Activated T-cell treated with anti-CD3 and anti-CD28 coated beads for 1 hour (primary cell): ENCODE measurements around the gene DOCK1.

Source experiments
- DNase-seq: peaks from one replicate; pipeline ENCODE4 v3.0.0-alpha.2; 2020; ENCODE audit warnings: low read depth

DOCK1 gene

DNA sequence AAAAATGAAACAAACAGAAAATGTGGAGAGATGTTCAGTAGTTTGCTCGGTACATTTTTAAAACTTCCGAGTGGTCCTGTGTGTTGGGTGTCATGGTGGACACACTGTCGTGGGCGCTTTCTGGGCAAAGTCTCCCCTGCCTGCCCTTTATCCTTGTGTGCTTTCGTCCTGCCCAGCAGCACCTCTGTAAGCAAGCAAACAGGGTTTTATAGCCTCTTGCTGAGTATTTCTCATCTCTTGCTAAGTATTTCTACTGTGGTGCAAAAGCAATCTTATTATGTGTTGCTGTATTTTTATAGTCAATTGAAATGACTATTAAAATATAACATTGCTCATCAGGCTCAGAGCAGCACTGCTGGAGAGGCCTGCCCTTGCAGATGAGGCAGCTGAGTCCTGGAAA lies 48.7 kb downstream of the DOCK1 start:
- DNase-seq: no peak

DNA sequence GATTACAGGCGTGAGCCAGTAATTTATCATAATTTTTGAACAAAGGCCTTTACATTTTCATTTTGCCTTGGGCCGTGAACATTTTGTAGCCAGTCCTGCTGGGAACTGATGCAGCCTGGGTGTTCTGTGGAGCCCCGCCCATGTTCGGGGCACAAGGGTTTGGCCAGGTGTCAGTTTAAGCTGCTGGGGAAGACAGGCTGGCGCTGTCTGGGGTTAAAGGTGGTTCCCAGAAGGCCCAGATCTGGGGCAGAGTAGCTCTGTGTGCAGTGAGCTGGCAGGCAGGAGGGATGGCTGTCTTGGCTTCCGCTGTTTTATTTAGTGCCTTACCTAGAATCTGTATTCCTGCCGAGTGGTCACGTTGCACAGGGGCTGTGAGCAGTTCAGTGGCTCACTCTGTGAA lies 50.2 kb downstream of the DOCK1 start:
- no peak for DNase-seq

DNA sequence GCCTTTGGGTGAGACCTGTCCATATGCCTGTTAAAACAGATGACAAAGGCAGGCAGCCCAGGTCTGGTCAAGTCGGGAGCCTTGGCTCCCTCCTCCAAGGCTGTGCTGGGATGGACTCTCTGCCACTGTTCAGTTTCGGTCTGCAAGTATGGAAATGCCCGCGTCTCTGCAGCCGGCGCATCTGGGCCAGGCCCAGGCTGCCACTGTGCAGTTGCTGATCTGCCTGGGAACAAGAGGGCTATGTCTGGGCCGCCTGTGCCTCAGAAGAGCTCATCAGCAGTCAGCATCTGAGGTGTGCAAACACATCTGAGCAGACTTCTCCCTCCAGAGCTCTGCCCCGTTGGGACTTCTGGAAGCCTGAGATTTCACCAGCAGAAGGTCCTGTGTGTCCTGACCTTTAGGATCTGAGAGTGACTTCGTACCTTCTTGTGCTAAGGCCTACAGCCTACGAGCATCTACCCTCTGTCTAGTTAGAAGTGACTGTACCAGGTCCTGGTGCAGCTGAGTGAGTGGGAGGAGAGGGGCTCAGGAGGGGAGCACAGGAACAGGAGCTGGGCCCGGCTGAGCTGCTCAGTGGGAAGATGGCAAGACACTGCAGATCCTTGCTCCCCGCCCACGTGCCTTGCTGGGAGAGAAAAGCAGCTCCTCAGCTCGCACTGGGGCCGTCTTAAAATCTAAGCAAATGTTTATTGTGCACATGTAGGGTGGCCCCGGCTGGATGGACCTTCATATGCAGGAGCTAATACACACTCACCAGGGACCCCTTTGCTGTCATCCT lies 50.9 kb downstream of the DOCK1 start:
- DNase-seq: no peak

DNA sequence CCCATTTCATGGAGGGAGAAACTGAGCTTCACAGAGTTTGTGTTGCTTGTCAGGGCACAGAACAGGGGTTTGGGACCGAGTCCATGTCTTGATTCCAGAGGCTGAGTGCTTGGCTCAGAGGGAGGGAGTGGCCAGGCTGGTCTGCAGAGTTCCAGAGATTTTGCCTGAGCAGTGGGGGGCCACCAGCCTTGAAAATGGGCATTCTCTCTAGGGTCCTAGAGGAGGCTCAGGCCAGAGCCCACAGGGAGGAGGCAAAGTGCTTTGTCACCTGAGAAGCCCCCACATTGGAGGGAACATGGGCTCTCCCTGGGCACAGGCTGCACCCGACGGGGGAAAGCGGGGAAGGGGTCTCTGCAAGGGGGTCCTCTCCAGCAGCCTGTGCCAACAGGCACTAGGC lies 51.5 kb downstream of the DOCK1 start:
- no peak for DNase-seq

DNA sequence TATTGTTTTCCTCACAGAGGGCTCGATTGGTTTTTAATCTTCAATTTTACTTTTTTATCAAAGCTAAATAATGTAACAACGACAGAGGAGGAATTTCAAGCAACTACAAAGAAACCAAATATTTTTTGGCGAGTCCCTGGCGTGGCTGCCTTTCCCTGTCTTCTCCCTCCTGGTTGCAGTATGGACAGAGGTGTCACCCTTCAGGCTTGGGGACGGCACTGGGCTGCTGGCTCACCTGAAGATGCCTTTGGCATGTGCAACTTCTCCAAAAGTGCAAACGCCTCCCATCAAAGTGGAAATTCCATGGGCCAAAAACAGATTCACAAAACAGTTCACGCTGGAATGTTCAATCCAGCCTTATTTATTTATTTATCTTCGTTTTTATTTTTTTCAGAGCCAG lies 51.9 kb downstream of the DOCK1 start:
- DNase-seq: no peak

DNA sequence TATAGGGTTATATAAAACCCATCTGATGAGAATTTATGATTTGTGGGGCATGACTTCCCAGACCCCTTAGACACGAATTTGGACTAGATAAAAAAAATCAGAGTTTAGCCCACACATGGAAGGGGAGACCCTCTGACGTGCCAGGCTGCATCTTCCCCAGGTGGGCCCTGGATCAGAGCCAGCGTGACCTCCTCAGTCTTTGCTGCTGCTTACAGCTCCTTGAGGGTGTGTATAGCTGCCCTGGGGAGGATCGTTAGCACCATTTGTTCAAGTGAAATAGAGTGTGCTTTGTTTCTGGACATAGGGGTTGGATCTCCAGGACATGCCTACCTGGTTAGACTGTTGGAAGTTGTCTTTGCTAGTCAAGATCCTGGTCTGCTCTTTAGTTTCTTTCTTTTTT lies 54.2 kb downstream of the DOCK1 start:
- no peak for DNase-seq

DNA sequence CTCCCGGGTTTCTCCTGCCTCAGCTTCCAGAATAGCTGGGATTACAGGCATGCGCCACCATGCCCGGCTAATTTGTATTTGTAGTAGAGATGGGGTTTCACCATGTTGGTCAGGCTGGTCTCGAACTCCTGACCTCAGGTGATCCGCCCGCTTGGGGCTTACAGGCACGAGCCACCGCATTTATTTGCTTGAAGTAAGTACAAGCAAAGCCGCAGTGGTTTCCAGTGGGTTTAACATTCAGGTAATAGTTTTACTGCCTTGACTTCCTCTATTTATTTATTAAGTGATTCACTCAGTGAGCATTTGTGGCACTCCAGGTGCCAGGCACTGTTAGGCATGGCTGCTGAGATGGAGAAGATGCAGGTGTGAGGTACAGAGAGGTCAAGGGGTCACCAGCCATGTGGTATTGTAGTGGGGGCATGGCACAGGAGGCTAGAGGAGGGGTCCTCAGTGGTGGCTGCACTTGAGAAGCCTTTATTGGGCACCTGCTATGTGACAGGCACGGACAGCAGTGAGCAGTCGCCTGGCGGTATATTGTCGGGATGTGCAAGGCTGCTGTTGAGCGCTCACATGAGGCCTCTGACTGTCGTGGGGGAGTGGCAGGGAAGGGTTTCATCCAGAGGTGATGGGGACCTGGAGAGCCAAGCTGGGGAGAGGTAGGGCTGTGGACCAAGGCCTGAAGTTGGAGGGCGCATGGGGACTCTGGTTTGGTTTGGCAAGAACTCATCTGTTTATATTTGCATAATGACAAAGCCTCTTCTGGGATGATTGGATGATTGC lies 54.9 kb downstream of the DOCK1 start:
- DNase-seq: no peak

DNA sequence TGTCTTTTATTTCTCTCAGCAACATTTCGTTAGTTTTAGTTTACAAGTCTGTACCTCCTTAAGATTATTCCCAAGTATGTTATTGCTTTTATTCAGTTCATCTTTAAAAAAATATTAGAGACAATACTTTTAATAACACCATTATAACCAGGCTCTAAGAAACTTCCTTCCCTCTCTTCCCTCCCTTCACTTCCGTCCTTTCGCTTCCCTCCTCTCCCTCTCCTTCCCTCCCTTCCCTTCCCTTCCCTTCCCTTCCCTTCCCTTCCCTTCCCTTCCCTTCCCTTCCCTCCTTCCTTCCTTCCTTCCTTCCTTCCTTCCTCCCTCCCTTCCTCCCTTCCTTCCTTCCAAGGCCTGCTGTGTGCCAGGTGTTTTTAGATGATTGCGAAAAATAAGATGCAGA lies 58.1 kb downstream of the DOCK1 start:
- no peak for DNase-seq

DNA sequence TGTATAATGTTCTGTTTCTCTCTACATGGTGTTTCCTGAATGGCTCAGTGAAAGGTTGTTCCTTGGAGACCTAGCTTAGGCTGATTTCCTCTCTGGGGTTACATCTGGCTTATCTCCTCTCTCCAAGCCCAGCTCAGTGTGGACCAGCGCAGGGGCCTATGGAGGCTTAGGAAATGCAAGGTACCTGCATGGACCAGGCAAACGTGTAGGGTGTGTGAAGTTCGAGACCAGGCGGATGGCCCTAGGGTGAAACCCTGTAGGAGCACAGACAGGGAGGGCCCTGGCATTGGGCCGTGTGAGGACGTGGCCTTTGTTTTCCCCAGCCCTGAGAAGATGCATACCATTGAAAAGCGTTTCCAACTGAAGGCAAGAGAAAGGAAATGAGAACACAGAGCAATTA lies 59.0 kb downstream of the DOCK1 start:
- no peak for DNase-seq

DNA sequence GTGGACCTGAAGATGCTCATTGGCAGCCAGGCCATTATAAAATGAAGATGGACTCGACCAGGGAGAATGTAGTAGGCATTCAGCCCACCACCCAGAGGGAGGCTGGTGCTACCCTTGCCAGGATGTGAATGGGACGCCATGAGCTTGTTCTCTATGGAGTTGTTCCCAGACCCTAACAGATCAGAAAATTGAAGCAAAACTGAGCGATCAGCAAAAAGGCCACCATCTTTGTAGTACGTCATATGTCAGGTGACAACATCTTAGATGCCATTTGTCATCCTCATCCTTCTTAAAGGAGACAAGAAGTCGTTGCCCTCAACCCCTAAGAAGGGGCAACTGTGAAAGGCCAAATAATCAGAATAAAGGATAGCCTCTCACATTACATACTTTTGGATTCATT lies 61.7 kb downstream of the DOCK1 start:
- no peak for DNase-seq

DNA sequence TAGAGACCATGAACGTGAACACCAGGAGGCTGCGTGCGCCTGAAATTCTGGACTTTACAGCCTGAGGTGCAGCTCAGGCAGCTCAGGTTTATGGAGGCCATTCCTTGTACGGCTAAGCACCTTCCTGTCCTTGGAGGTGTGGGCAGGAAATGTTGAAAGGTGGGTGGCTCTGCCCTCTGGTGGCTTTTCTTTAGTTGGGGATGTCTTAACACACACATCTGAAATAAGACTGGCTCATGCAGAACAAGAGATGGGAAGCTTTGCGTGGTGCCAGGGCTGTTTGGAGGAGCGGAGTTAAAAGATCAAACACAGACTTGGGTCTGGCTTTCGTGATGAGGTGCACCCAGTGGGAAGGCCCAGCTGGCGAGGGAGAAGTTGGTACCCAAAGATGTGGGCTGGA lies 64.1 kb downstream of the DOCK1 start:
- no peak for DNase-seq

DNA sequence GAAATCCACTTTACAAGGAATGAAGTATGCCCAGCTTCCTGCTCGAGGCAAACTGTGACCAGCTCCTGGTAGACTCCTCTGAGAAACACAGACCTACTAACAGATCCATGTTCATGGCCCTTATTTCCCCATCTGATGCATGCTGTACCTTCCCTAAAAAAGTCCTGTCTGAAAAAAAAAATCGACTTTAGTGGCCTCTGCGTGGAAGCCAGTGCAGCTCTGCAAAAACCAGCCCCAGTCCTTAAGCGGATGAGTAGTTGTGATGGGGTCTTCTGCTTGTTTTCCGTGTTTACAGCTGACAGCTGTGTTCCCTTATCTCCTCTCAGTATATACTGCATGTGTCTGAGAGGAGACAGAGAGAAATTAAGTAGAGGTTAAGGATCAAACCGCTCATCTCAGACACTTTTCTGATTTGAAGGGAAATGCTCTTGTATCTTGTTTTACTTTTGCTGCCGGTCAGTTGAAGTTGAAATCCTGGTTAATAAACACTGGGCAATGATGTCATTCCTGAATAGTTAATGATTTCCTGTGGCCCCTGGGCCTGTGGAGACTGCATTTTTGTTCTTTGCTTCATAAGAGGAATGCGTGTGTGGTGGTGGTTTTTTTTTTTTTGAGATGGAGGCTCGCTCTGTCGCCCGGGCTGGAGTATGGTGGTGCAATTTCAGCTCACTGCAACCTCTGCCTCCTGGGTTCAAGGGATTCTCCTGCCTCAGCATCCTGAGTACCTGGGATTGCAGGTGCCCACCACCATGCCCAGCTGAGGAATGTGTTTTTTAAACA lies 67.6 kb downstream of the DOCK1 start:
- no peak for DNase-seq

DNA sequence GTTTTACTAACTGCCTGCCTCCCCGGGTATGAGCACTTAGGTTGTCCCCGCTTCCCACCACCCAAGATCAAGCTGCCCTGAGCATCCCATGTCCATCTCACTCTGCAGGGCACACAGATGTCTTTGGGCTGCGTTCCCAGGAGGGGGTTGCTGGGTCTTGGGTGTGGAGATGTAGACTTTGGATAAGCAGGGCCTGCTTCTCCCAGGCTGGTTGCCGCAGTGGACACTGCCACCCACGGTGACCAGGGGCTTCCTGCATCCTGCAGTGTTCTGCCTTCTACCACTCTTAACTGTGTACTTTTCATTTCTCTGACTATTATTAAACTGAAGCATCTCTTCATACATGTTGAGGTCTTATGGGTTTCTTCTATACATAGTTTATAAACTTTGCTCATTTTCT lies 70.0 kb downstream of the DOCK1 start:
- DNase-seq: no peak

DNA sequence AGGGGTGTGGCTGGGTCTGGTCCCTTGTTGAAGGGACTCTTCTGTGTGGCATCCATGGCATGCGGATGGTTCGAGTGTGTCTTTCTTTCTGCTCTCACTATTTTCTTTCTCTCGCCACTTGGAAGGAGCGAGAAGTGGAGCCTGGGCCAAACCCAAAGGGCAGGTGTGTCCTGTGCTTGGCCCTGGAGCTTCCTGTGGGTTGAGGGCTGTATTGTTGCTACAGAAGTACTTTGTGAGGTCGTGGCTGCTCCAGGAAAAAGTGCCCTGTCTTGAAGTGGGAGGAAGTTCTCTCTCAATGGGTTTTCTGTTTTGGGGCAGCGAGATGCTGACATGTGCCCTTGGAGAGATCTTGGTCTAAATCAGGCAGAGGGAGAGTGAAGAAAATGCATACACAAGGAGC lies 72.0 kb downstream of the DOCK1 start:
- DNase-seq: no peak

DNA sequence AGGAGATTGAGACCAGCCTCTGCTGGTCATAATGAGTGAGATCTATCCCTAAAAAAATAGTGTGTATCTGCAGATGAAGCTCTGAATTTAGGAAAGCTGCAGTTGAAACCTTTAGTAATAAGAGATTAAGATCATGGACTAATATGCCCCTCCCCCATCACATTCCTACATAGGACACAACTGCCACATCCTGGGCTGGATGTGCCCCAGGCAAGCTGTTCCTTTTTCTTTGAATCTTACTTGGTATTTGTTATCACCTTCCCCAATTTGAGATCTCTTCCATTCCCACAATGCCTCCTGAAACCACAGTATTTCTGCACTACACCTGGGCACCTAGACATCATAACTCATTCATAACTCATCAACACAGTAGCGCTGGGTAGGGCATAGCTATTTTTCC lies 74.1 kb downstream of the DOCK1 start:
- DNase-seq: no peak

DNA sequence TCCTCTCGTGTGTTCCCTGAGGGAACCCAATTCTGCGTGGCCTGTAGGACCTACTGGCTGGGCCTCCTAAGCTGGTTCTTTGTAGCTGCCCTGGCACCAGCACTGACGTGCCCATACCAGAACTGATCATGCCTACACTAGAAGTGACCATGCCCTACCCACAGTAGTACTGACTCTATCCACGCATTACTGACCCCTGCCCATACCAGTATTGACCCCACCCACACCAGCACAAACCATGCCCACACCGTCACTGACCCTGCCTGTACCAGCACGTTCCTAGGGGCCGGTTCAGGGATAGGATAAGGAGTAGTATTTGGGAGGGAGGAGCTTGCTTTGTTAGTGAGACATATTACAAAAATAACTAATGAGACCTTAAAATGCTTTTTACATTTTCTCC lies 88.0 kb downstream of the DOCK1 start:
- DNase-seq: no peak

DNA sequence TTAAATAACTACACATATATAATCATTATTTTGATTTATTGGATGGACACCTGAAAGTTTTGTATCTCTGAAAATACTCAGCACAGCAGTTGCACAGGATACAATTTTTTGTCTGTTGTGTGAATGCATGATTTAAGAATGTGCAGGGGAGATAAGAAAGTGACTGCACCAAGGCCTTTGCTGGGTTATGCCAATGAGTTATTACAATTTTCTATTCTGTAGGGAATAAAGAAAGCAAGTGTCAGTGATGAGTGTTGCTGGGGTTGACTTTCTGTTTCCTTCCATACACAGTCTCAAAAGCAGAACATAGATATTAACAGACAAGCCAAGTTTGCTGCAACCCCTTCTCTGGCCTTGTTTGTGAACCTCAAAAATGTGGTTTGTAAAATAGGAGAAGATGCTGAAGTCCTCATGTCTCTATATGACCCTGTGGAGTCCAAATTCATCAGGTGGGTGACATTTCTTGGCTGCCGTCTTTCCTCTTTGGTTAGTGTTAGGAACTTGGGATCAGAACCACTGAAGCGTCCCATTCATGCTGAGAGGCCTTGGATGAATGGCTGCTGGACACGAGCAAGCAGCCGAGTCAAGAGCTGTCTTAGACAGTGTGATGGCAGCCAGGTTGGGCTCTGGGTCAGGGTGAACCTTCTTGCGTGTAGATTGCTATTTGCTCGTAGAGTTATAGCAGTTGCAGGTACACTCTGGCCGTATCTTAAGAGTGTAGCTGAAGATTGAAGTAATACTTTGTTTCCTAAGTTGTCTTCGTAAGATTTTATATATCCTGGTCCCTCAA lies 92.8 kb downstream of the DOCK1 start:
- DNase-seq: no peak

DNA sequence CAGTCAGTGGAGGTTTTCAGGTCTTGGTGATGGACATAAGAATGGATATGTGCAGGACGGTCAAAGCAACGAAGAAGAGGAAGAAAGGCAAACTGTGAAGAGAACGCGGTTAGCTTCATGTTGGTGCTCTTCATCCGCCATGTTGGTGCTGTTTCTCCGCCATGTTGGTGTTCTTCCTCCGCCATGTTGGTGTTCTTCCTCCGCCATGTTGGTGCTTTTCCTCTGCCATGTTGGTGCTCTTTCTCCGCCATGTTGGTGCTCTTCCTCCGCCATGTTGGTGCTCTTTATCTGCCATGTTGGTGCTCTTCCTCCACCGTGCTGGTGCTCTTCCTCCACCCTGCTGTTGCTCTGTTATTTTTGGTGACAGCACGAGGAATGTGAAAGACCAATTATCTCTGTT lies 95.4 kb downstream of the DOCK1 start:
- DNase-seq: no peak

DNA sequence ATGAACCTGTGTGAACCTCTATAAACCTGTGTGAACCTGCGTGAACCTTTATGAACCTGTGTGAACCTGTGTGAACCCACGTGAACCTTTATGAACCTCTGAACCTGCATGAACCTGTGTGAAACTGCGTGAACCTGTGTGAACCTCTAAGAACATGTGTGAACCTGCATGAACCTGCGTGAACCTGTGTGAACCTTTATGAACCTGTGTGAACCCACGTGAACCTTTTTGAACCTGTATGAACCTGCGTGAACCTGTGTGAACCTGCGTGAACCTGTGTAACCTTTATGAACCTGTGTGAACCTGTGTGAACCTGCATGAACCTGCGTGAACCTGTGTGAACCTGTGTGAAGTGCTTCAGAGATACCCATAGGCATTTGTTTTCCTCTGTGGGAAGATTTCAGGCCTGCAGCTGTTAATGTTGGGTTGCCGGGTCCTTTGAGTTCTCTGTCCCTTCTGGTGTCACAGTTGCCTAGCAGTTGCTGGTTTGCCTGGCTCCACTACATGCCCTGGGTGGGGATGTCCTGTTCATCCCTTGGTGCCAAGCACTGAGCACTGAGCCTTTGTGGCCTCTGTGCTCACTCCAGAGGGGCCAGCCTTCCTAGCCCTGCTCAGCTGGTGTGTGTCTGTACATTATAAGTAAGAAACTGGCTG lies 97.9 kb downstream of the DOCK1 start:
- DNase-seq: no peak

DNA sequence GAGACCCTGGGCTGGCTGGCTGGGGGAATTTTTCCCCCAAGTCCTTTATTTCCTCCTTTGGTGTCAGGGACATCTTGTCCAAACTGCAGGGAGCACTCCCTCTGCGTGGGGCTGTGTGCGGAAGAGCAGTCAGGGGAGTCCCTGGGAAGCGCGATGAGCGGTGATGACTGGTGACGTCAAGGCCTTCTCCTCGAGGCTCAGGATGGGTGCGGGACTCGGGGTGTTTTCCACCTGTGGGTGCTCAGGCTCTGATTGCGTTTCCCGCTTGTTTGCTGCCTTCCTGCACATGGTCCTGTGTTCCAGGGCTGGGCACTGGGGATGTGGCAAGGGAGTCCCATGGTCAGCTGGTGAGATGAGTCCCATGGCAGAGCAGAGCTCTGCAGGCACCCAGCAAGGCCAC lies 101.2 kb downstream of the DOCK1 start:
- DNase-seq: no peak

DNA sequence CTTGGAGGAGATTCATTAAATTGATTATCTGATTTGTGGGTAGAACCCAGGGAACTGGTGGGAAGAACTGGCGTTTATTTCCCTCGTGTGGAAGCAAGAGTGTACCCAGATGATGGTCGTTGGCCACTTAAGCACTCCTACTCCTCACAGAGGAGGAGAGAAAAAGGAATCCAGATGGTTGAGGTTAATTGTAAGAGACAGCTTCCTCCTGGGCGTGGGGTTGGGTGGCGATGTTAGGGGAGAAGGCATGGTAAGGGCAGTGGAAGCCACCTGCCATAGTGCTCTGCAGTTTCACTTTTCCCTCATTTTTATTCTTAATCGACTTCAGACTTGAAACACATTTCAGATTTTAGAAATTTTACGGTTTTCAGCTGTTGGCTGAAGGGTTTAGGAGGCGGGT lies 104.1 kb downstream of the DOCK1 start:
- no peak for DNase-seq

DNA sequence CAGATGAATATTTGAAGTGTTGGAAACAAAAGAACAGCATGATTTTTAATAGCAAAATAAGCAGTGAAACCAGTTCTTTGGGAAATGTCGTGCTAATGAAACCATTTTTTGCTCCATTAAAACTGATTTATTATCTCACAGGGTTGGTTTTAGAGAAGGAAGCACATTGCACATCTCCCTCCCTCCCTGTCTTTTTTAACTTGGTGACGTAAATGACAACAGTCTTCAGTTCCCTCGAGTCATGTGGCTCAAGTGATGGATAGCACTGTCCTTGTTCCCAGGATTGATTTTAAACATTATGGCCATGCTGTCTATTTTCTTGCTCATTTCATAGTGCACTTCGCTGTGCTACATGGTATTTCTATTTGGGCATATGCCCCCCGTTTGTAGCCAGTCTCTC lies 105.9 kb downstream of the DOCK1 start:
- no peak for DNase-seq
